Osteocyte (in vitro differentiated cells): Measurements from ENCODE around the gene KRTAP29-1. TPM values are rescaled to one million over a fixed set of nuclear protein-coding genes. Genes with fewer than 3 reads are reported as not detected.

ENCODE experiments used
- DNase-seq: peaks from one replicate; pipeline ENCODE4 v3.0.0; 2021; ENCODE audit warnings: mixed read lengths; ENCODE audit not compliant: unreplicated experiment; ENCODE audit errors: extremely low spot score
- H3K27ac Mint-ChIP-seq: one replicate; pipeline ENCODE4 v1.8.0; 2021; ENCODE audit warnings: mild to moderate bottlenecking, mixed read lengths; ENCODE audit not compliant: unreplicated experiment
- H3K27me3 Mint-ChIP-seq: one replicate; pipeline ENCODE4 v1.8.0; 2021; ENCODE audit warnings: mixed read lengths; ENCODE audit not compliant: unreplicated experiment
- H3K36me3 Mint-ChIP-seq: one replicate; pipeline ENCODE4 v1.8.0; 2021; ENCODE audit warnings: mixed read lengths; ENCODE audit not compliant: unreplicated experiment
- H3K4me1 Mint-ChIP-seq: one replicate; pipeline ENCODE4 v1.8.0; 2021; ENCODE audit warnings: mixed read lengths; ENCODE audit not compliant: unreplicated experiment
- H3K4me3 Mint-ChIP-seq: one replicate; pipeline ENCODE4 v1.8.0; 2021; ENCODE audit warnings: mild to moderate bottlenecking, moderate library complexity, mixed read lengths; ENCODE audit not compliant: unreplicated experiment
- H3K9me3 Mint-ChIP-seq: one replicate; pipeline ENCODE4 v1.8.0; 2021; ENCODE audit warnings: mixed read lengths; ENCODE audit not compliant: unreplicated experiment
- CTCF ChIP-seq: fragments of 200-600 bp; sonication (generic); IDR thresholded peaks from 2 replicates; pipeline ENCODE4 v1.5.0; 2021; ENCODE audit warnings: antibody characterized with exemption, mild to moderate bottlenecking, moderate library complexity
- total RNA-seq: library from RNA; stranded (reverse); gene quantifications from 2 replicates; pipeline ENCODE4 v1.2.1, GENCODE V29; 2021

KRTAP29-1 gene
- total RNA-seq, 1 donor from 2014 or later, result not detected

GRCh38 chr17:41345992-41346391, 43.3 kb upstream of the KRTAP29-1 start:
- H3K27ac Mint-ChIP-seq, result no peak overlapping the region
- peaks cover 2% of the 10 kb centered on the region for H3K27me3 Mint-ChIP-seq
- no peaks in the 10 kb centered on the region for H3K4me1 Mint-ChIP-seq

GRCh38 chr17:41343029-41343428, 40.4 kb upstream of the KRTAP29-1 start:
- H3K36me3 Mint-ChIP-seq, result peaks cover 4% of the 10 kb centered on the region
- H3K27ac Mint-ChIP-seq, result no peak overlapping the region
- H3K4me3 Mint-ChIP-seq, result no peak overlapping the region
- H3K27me3 Mint-ChIP-seq, result peaks cover 2% of the 10 kb centered on the region
- no peak for TF ChIP-seq CTCF
- H3K4me1 Mint-ChIP-seq, result no peaks in the 10 kb centered on the region
- DNase-seq, result peak; percentile 25
- peaks cover 19% of the 10 kb centered on the region for H3K9me3 Mint-ChIP-seq

More at GRCh38 chr17:41345992-41346391, 43.3 kb upstream of the KRTAP29-1 start:
- Mint-ChIP-seq H3K36me3 (peaks cover 4% of the 10 kb centered on the region), H3K9me3 (peaks cover 19% of the 10 kb centered on the region), H3K4me3 (no peak overlapping the region)
- TF ChIP-seq CTCF, result no peak
- DNase-seq, result peak; percentile 62

DNA sequence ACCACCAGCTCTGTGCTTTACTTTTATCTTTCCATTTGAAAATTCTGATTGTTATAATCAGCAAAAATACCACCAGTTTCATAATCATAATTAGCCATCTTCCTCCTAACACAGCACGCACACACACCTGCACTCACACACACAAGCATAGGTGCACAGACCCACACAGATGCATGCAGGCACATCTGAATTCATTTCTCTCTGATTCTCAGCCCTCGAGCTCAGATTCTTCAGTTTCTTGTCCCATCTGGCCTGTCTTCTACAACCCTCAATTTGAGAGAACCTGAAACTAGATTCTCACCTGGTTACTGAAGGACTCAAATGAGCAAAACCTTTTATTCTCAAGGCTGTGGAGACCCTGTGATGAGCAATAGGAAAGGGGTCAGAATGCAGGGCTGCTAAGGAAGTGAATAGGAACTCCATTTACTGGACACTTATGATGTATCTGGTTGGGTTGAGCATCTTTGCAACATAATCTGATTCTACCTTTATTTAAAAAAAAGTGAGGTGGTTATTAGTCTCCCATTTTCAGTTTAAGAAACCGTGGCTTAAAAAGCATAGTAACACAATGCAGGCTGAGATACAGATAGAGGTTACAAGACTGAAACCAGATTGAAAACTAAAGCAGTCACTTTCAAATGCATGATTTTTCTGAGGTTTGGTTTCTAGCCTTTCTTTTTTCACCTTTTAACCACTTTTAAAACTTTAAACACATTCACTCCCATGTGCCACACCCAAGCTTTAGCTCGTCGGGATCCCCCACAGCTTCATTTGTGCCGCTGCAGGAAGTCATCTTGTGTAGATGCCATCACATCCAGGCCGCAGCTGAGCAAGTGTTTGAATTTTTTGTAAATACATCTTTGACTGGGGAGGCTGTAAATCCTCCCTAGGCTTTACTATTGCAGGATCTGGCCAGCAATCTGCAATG, 38.5 kb upstream of the KRTAP29-1 start:
- Mint-ChIP-seq H3K27me3 (peaks cover 2% of the 10 kb centered on the region), H3K9me3 (peaks cover 19% of the 10 kb centered on the region), H3K36me3 (peaks cover 4% of the 10 kb centered on the region), H3K4me1 (no peaks in the 10 kb centered on the region), H3K4me3 (no peak overlapping the region), H3K27ac (no peak overlapping the region)
- no peak for DNase-seq
- no peak for TF ChIP-seq CTCF

GRCh38 chr17:41340494-41340893, 37.8 kb upstream of the KRTAP29-1 start:
- H3K36me3 Mint-ChIP-seq, result peaks cover 4% of the 10 kb centered on the region
- no peak for TF ChIP-seq CTCF
- H3K27ac Mint-ChIP-seq, result no peak overlapping the region
- H3K4me3 Mint-ChIP-seq, result no peak overlapping the region
- H3K9me3 Mint-ChIP-seq, result peaks cover 19% of the 10 kb centered on the region
- peak; percentile 23 for DNase-seq
- peaks cover 5% of the 10 kb centered on the region for H3K27me3 Mint-ChIP-seq
- no peaks in the 10 kb centered on the region for H3K4me1 Mint-ChIP-seq

GRCh38 chr17:41339571-41340172, 37.0 kb upstream of the KRTAP29-1 start:
- Mint-ChIP-seq H3K4me3 (no peak overlapping the region), H3K36me3 (peaks cover 4% of the 10 kb centered on the region), H3K9me3 (peaks cover 19% of the 10 kb centered on the region), H3K27me3 (peaks cover 5% of the 10 kb centered on the region), H3K4me1 (no peaks in the 10 kb centered on the region), H3K27ac (no peak overlapping the region)
- DNase-seq, result peak; percentile 53
- TF ChIP-seq CTCF, result no peak
